ENCODE measurements around the gene SRM. TPM values are rescaled to one million over a fixed set of nuclear protein-coding genes. Genes with fewer than 3 reads are reported as not detected.
A peak's percentile ranks its signal among the peaks of the same experiment; 100 is the strongest.
"Not testable (repeated sequence)": the region's sequence is repeated elsewhere in the genome, so short reads cannot be mapped to it uniquely, and the experiment has no call there.

SRM gene
- total RNA-seq, 6 donors from 2014 or later = 7.3 to 72.9 (median 50.2) TPM

GRCh38 chr1:11064942-11065341 lies 5.1 kb upstream of the SRM start:
- peaks cover 28 to 67% (median 50%) of the 10 kb centered on the region in 4 donors for H3K36me3 ChIP-seq
- no peak for DNase-seq
- 97 to 98% methylated on average over 2 to 3 of the region's 3 CpGs for WGBS, 2 donors

GRCh38 chr1:11063937-11064537 lies 4.2 kb upstream of the SRM start:
- peaks cover 25 to 58% (median 42%) of the 10 kb centered on the region in 4 donors for H3K36me3 ChIP-seq
- not testable (repeated sequence) for H3K27me3 ChIP-seq; ATAC-seq (ENCODE audit: low FRiP score in 2 of 2); H3K9me3 ChIP-seq; H3K4me3 ChIP-seq; DNase-seq; H3K27ac ChIP-seq
- H3K4me1 ChIP-seq = peaks cover 11 to 18% (median 13%) of the 10 kb centered on the region in 4 donors
- WGBS, 2 donors = 92 to 93% methylated on average over 17 to 18 of the region's 18 CpGs

More at GRCh38 chr1:11064942-11065341, 5.1 kb upstream of the SRM start:
- TF ChIP-seq POLR2AphosphoS5 (IDR thresholded peaks at IDR 0.05) (no peak), EP300 (IDR thresholded peaks at IDR 0.05) (no peak), POLR2A (IDR thresholded peaks at IDR 0.05) (no peak)
- TF ChIP-seq, protein P1, sequence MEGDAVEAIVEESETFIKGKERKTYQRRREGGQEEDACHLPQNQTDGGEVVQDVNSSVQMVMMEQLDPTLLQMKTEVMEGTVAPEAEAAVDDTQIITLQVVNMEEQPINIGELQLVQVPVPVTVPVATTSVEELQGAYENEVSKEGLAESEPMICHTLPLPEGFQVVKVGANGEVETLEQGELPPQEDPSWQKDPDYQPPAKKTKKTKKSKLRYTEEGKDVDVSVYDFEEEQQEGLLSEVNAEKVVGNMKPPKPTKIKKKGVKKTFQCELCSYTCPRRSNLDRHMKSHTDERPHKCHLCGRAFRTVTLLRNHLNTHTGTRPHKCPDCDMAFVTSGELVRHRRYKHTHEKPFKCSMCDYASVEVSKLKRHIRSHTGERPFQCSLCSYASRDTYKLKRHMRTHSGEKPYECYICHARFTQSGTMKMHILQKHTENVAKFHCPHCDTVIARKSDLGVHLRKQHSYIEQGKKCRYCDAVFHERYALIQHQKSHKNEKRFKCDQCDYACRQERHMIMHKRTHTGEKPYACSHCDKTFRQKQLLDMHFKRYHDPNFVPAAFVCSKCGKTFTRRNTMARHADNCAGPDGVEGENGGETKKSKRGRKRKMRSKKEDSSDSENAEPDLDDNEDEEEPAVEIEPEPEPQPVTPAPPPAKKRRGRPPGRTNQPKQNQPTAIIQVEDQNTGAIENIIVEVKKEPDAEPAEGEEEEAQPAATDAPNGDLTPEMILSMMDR (IDR thresholded peaks at IDR 0.05) = no peak
- no peak overlapping the region for H3K27ac ChIP-seq
- peaks cover 9 to 12% (median 10%) of the 10 kb centered on the region in 4 donors for H3K4me1 ChIP-seq
- no peak for ATAC-seq (ENCODE audit: low FRiP score in 2 of 2)
- H3K27me3 ChIP-seq = no peaks in the 10 kb centered on the region
- no peak overlapping the region for H3K4me3 ChIP-seq
- H3K9me3 ChIP-seq = no peaks in the 10 kb centered on the region

DNA sequence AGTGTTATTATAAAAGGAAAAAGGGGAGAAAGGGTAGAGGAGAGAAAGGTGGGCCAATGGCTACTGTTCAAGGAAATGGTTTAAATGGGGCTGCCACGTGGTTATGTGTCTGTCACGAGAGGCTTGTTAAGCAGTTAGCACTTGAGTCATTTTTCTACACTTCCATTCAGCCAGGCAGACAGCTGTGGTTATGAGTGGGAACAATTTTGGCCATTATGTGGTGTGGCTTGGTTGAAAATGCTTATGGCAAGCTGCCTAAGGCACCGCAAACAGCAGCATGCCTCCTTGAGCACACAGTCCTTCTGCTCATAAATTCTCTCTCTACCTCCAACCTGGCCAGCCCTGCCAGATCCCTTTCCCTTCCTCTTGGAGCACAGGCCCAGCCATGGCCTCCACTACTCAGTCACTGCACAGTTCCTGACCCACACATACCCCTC lies 3.2 kb upstream of the SRM start:
- H3K27ac ChIP-seq = no peak overlapping the region
- no peaks in the 10 kb centered on the region for H3K27me3 ChIP-seq
- peaks cover 17 to 49% (median 32%) of the 10 kb centered on the region in 4 donors for H3K36me3 ChIP-seq
- DNase-seq (no peak), ATAC-seq (ENCODE audit: low FRiP score in 2 of 2) (no peak)
- TF ChIP-seq POLR2A (IDR thresholded peaks at IDR 0.05) = no peak
- no peak for TF ChIP-seq EP300 (IDR thresholded peaks at IDR 0.05)
- TF ChIP-seq, protein P1 (IDR thresholded peaks at IDR 0.05) = no peak
- no peak for TF ChIP-seq POLR2AphosphoS5 (IDR thresholded peaks at IDR 0.05)
- no peak overlapping the region for H3K4me3 ChIP-seq
- H3K4me1 ChIP-seq = peaks cover 17 to 26% (median 20%) of the 10 kb centered on the region in 4 donors
- 62 to 70% methylated on average over 3 of the region's 3 CpGs for WGBS, 2 donors
- H3K9me3 ChIP-seq = no peaks in the 10 kb centered on the region

DNA sequence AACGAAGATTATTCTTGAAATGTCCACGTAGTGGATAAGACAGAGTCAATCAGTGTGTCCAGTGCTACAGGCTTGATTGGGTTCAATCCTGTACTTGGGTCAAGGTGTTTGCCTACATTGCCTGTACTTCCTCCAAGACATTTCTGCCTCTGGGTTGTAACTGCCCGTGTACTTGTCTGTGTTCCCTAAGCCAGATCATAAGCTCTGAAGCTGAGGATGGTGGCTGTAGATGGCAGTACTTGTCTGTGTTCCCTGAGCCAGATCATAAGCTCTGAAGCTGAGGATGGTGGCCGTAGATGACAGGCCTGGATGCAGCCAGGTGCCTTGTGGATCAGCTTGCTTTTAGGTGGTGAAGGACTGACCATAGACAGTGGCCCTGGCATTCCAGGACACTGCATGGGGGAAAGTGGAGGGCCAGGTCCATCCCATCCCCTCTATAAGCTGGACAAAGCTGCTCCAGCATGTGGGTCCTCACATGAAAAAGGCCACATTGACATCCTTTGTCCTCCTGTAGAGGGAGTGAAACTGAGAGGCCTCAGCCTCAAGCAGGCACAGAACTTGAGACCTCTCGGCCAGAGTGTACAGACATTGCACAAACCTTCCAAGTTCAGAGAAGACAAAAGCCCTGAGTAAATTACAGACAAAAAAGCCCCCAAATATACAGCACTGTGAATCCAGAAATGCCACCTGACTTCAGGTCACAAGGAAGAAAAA lies 2.0 kb upstream of the SRM start:
- no peak for ATAC-seq (ENCODE audit: low FRiP score in 2 of 2)
- 77 to 81% methylated on average over 3 to 5 of the region's 5 CpGs for WGBS, 2 donors
- no peaks in the 10 kb centered on the region for H3K9me3 ChIP-seq
- no peak overlapping the region for H3K4me3 ChIP-seq
- peaks cover 13 to 47% (median 28%) of the 10 kb centered on the region in 4 donors for H3K36me3 ChIP-seq
- no peak overlapping the region for H3K27ac ChIP-seq
- no peaks in the 10 kb centered on the region for H3K27me3 ChIP-seq
- no peak for TF ChIP-seq POLR2A (IDR thresholded peaks at IDR 0.05)
- TF ChIP-seq, protein P1 (IDR thresholded peaks at IDR 0.05) = no peak
- no peak for TF ChIP-seq EP300 (IDR thresholded peaks at IDR 0.05)
- TF ChIP-seq POLR2AphosphoS5 (IDR thresholded peaks at IDR 0.05) = no peak
- DNase-seq = no peak
- peaks cover 17 to 26% (median 20%) of the 10 kb centered on the region in 4 donors for H3K4me1 ChIP-seq

DNA sequence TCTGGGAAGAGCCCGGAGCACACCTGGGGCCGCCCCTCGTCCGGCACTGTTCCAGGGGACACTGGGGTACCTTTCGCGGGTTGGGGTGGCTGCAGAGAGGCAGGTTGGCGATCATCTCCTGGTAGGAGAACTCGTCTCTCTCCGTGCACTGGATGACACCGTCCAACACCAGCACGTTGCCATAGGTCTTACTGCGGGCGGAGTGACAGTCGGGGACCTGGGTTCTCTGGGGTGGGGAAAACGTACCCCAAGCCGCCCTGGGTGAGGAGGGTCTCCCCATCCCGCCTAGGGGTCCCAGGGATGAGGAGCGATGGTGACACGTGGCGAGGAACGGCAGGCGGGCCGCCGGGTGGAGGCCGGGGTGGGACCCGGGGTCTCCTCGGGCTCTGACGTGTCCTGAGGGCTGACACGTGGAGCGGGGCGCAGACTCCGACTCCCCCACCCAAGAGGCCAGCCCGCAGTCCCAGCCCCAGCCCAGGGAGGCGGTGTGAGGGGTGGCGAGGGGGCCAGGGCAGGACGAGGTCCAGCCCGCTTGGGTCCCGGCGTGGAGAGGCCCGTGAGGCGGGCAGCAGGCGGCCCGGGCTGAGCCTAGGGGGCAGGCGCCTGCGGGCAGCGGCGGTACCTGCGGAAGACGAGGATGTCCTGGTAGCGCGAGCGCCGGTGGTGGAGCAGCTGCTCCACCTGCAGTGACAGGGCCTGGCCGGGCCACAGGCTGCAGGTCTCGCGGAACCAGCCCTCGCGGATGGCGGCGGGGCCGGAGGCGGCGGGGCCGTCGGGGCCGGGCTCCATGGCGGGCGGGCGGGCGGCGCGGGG lies 457 bp downstream of the SRM start:
- Histone ChIP-seq H3K36me3 (peaks cover 6 to 48% (median 33%) of the 10 kb centered on the region in 4 donors), H3K9me3 (no peaks in the 10 kb centered on the region), H3K4me3 (peak overlapping the region; percentile 74 to 98 (median 92)), H3K27me3 (no peaks in the 10 kb centered on the region), H3K4me1 (peaks cover 17 to 26% (median 20%) of the 10 kb centered on the region in 4 donors), H3K27ac (peak overlapping the region in 2 of 4 donors; percentile 49 to 73)
- 3 to 4% methylated on average over 30 to 33 of the region's 72 CpGs for WGBS, 2 donors
- no peak for TF ChIP-seq EP300 (IDR thresholded peaks at IDR 0.05)
- TF ChIP-seq POLR2A (IDR thresholded peaks at IDR 0.05) = no peak
- TF ChIP-seq, protein P1 (IDR thresholded peaks at IDR 0.05) = no peak
- TF ChIP-seq POLR2AphosphoS5 (IDR thresholded peaks at IDR 0.05) = no peak
- ATAC-seq (ENCODE audit: low FRiP score in 2 of 2) = peak in 1 of 2 donors; percentile 3
- DNase-seq = no peak
